Activated CD8-positive, alpha-beta memory T cell treated with anti-CD3 and anti-CD28 coated beads for 24 hours (primary cell): Measurements from ENCODE around the gene CDKN2AIPNL.

Experiments
- DNase-seq: peaks from one replicate; pipeline ENCODE4 v3.0.0-alpha.2; 2020

CDKN2AIPNL gene, protein sequence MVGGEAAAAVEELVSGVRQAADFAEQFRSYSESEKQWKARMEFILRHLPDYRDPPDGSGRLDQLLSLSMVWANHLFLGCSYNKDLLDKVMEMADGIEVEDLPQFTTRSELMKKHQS

GRCh38 chr5:134411546-134412266 lies at the start of gene CDKN2AIPNL:
CDKN2AIPNL (minus strand) TSS chr5:134411881; CDS start chr5:134411854, 27 bp downstream.
- peak; percentile 93 for DNase-seq

- no peak for DNase-seq
These were observed 48.9 kb upstream of the CDKN2AIPNL start for GRCh38 chr5:134460551-134460950.

GRCh38 chr5:134459491-134459890 lies 47.8 kb upstream of the CDKN2AIPNL start:
- DNase-seq, result no peak

GRCh38 chr5:134459010-134459403 lies 47.3 kb upstream of the CDKN2AIPNL start:
- DNase-seq, result no peak

- DNase-seq, result no peak
These were observed 46.7 kb upstream of the CDKN2AIPNL start for GRCh38 chr5:134458234-134459009.

DNA sequence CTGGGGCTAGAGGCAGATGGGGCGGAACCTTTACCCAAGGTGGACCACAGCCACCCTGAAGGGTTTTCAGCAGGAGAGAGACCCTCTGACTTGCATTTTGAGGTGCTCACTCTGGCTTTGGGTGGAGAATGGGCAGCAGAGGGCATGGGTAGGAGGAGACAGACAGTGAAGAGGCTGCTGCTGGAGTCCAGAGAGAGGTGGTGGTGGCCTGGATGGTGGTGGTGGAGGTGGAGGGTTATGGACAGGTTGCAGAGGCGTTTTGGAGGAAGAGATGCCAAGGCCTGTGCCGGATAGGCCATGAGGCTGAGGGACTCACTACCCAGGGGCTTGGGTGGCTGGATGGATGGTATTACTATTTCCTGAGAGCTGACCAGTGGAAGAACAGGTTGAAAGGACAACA lies 46.1 kb upstream of the CDKN2AIPNL start:
- DNase-seq, result no peak

DNA sequence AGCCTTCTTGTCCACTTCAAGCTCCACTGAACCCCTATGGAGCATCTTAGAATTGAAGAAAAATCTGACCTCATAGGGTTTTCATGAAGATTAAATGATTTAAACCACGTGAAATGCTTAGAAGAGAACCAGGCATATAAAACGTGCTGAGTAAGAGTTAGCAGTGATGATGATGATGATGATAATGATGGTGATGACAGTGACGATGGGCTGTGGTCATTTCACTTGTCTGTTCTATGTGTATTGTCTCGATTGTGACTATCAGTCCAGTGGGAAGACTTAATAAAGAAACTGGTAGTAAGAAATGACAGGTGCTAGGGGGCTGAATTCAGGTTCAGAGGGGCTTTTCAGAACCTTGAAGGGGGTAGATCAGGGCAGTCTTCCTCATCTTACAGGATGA lies 45.1 kb upstream of the CDKN2AIPNL start:
- DNase-seq, result no peak

GRCh38 chr5:134455466-134455865 lies 43.8 kb upstream of the CDKN2AIPNL start:
- no peak for DNase-seq

DNA sequence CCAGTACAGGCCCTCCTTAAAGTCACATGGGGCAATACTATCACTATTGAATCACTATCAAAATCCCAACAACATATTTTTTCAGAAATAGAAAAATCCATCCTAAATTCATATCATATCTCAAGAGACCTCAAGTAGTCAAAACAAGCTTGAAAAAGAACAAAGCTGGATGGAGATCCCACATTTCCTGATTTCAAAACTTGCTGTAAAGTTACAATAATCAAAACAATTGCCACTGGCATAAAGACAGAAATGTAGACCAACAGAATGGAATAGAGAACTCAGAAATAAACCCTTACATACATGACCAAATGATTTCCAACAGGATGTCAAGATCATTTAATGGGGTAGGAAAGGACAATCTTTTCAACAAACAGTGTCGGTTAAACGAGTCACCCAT lies 41.3 kb upstream of the CDKN2AIPNL start:
- no peak for DNase-seq

- DNase-seq, result no peak
These were observed 40.3 kb upstream of the CDKN2AIPNL start for GRCh38 chr5:134451936-134452505.

GRCh38 chr5:134451225-134451935 lies 39.7 kb upstream of the CDKN2AIPNL start:
- no peak for DNase-seq

DNA sequence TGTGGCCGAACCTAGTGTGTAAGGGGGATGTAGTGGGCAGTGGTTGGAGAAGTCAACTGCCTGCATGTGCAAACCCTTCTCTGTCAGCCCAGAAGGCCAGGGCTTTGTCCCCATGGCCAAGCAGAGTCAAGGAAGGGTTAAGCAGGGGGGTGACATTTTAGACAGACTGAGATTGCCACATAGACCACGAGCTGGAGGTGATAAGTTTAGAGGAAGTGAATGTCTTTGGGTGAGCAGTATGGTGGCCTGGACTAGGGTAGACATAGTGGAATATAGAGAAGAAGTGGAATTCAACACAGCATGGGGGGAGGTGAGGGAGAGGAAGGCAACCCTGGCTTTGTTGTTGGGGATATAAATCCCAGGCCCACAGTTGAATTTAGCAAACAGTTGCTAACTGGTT lies 38.7 kb upstream of the CDKN2AIPNL start:
- DNase-seq, result no peak

DNA sequence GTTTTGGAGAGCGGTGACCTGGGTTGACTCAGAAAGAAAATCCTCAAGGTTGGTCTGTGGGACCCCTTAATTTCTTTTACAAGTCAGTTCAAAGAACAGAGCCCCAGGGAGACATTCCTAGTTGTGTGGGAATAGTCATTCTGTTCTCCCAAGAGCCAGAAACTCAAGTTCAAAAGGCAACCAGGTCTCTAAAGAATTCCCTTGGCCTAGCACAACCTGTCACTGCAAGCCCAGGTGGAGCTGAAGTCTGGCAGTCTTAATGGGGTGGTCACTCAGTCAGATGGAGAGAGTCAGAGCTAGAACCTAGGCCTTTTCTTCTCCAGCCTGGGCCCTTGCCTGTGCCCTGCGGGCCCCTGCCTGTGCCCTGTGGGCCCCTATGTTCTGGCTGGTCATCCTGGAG lies 37.5 kb upstream of the CDKN2AIPNL start:
- no peak for DNase-seq

GRCh38 chr5:134447815-134448520 lies 36.3 kb upstream of the CDKN2AIPNL start:
- no peak for DNase-seq

DNA sequence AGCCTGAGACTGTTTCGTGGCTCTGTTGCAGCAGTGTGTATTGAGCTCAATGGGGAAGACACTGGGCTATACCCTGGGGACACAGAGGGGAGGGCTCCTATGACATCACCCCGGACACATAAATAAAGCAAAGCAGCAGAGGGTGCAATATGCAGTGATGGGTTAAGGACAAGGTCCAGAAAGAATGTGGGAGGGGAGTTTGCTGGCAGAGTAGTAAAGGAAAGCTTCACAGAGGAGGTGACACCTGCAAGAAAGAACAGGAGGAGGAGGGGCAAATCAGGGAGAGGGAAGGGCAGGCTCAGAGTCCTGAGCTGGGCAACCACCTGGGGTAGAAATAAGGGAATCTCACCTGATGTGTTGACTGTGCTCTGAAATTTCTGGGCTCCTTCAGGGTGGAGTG lies 35.3 kb upstream of the CDKN2AIPNL start:
- no peak for DNase-seq

- DNase-seq, result no peak
These were observed 34.5 kb upstream of the CDKN2AIPNL start for GRCh38 chr5:134445856-134446818.

- no peak for DNase-seq
These were observed 33.3 kb upstream of the CDKN2AIPNL start for GRCh38 chr5:134444941-134445471.

DNA sequence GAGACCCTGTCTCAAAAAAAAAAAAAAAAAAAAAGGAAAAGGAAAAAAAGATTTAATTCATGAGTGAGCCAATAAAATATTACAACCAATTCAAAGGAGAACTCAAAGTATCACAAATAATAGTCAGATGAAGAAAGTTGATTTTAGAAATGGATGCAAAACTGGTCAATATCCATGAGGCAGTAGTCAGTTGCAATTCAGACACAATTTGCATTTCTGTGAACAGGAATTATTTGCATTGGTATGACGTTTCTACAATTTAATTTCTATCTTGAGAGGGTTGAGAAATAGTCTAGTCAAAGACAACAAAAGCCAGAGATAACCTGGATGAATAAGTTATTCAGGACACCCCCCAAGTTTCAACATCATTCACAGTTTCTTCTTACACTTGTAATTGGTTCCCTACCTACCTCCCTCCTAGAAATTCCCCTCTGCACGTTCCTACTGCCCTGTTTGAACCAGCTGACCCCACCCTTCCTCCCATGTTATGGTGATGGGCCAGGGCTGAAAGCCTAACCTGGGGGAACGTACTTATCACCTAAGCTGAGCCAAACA lies 28.6 kb upstream of the CDKN2AIPNL start:
- no peak for DNase-seq

DNA sequence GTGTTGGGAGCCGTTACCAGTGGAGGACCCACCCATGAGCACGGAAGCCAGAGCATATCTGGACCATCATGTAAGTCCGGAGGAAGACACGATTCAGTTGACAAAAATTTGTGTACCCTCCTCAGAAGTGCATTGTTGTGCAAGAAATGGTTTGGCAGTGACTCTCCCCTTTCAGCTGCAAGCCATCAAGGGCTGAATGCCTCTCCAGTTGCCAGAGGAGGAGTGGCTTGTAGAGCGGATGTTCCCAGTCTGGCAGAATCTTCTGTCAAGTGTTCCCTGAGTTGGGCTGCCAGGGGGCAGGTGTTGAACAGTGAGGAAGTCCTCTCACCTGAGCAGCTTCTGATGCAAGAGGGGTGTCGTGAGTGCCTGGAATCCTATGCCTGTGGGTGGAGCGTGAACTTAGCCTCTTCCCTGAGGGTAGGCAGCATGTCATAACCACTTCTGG lies 27.6 kb upstream of the CDKN2AIPNL start:
- no peak for DNase-seq

GRCh38 chr5:134438721-134439123 lies 27.0 kb upstream of the CDKN2AIPNL start:
- no peak for DNase-seq
